ENCODE results near the gene GMFB. TPM values are rescaled to one million over a fixed set of nuclear protein-coding genes. Genes with fewer than 3 reads are reported as not detected.
A peak's percentile ranks its signal among the peaks of the same experiment; 100 is the strongest.

Gene GMFB
- total RNA-seq, 1 experiment from 2014 or later: 85.2 TPM

- no peaks in the 10 kb centered on the region for H3F3A ChIP-seq (ENCODE audit: low read length, unreplicated experiment)
- no peaks in the 10 kb centered on the region for H4K20me1 ChIP-seq (ENCODE audit: low read length)
- peaks cover 51% of the 10 kb centered on the region for H3K79me2 ChIP-seq (ENCODE audit: low read length)
- H3K4me2 ChIP-seq (ENCODE audit: low read length): peak within 1 kb of the TSS; percentile 90
- H3K27ac ChIP-seq (ENCODE audit: low read length): no peak within 1 kb of the TSS
- peak within 1 kb of the TSS; percentile 83 for H3K9ac ChIP-seq (ENCODE audit: low read length)
- H3K27me3 ChIP-seq (ENCODE audit: low read length): no peaks in the 10 kb centered on the region
- peak; percentile 97 for ATAC-seq
- no peaks in the 10 kb centered on the region for H3K9me2 ChIP-seq (replicated peaks; ENCODE audit: low read length)
- peaks cover 10% of the 10 kb centered on the region; the same call in 1 of the 2 replicates for H3K36me3 ChIP-seq (ENCODE audit: low read depth, low read length)
- peak within 1 kb of the TSS; percentile 99 for H2AFZ ChIP-seq (ENCODE audit: low read length)
- no peaks in the 10 kb centered on the region for H3K9me3 ChIP-seq (ENCODE audit: low read length)
- no peak for TF ChIP-seq EZH2 (IDR thresholded peaks at IDR 0.05; ENCODE audit: low read length, unreplicated experiment)
- TF ChIP-seq CTCF (conservative IDR thresholded peaks at IDR 0.05; ENCODE audit: low read depth, low read length): peak; percentile 67
- ChIA-PET CTCF (interaction anchor here (0.6 to 2.2 kb wide), 17 partner anchors 17 to 625 kb away, joined by 3 to 15 read pairs (median 3); partner anchors contain the start of genes GCH1 and GMFB), POLR2A (ENCODE audit: unreplicated experiment) (interaction anchor here (0.5 to 1.8 kb wide), 20 partner anchors 20 to 1718 kb away, joined by 3 to 23 read pairs (median 4); partner anchors contain the start of genes CDKN3, DDHD1 and GMFB)
- peak; percentile 100 for DNase-seq
- no TSS peak for BruUV-seq (replicated peaks)
- H3K4me1 ChIP-seq (ENCODE audit: insufficient read depth, low read length): peaks cover 19% of the 10 kb centered on the region
- peak within 1 kb of the TSS; percentile 89 for H3K4me3 ChIP-seq (ENCODE audit: low read length)
- intact Hi-C loops (cut with micrococcal nuclease): loop anchor here (1.0 to 10.0 kb wide), 6 partner anchors 22 to 475 kb away; partner anchors contain the start of gene GMFB
Observed at GRCh38 chr14:54509546-54510501, 21.0 kb upstream of the GMFB start, which contains the start of gene CGRRF1. TSS of gene CGRRF1 (plus strand) at chr14:54509906. CDS start at chr14:54509960, 54 bp downstream.

GRCh38 chr14:54503486-54503885, 14.7 kb upstream of the GMFB start:
- no peaks in the 10 kb centered on the region for H4K20me1 ChIP-seq (ENCODE audit: low read length)
- peak; percentile 88 for DNase-seq
- CTCF ChIA-PET: no interaction called here
- H3K4me3 ChIP-seq (ENCODE audit: low read length): no peak overlapping the region
- H3K9me3 ChIP-seq (ENCODE audit: low read length): no peaks in the 10 kb centered on the region
- H3K79me2 ChIP-seq (ENCODE audit: low read length): no peaks in the 10 kb centered on the region
- TF ChIP-seq CTCF (conservative IDR thresholded peaks at IDR 0.05; ENCODE audit: low read depth, low read length) (peak; percentile 92), EZH2 (IDR thresholded peaks at IDR 0.05; ENCODE audit: low read length, unreplicated experiment) (no peak), EZH2phosphoT487 (IDR thresholded peaks at IDR 0.05; ENCODE audit: borderline replicate concordance, low read length) (no peak)
- peak; percentile 95 for ATAC-seq
- intact Hi-C loops (cut with micrococcal nuclease): loop anchor here (1.0 to 10.0 kb wide), 3 partner anchors 271 to 481 kb away; no protein-coding TSS in a partner anchor
- H3F3A ChIP-seq (ENCODE audit: low read length, unreplicated experiment): no peaks in the 10 kb centered on the region
- peak overlapping the region; percentile 69 for H2AFZ ChIP-seq (ENCODE audit: low read length)
- 0 out of 2 replicates have a peak, but pooled peaks cover 4% of the 10 kb centered on the region for H3K4me1 ChIP-seq (ENCODE audit: insufficient read depth, low read length)
- no peak overlapping the region for H3K27ac ChIP-seq (ENCODE audit: low read length)
- H3K27me3 ChIP-seq (ENCODE audit: low read length): no peaks in the 10 kb centered on the region
- no peaks in the 10 kb centered on the region for H3K36me3 ChIP-seq (ENCODE audit: low read depth, low read length)
- no TSS peak for BruUV-seq (replicated peaks)
- POLR2A ChIA-PET (ENCODE audit: unreplicated experiment): no interaction called here
- H3K9me2 ChIP-seq (replicated peaks; ENCODE audit: low read length): no peaks in the 10 kb centered on the region
- H3K9ac ChIP-seq (ENCODE audit: low read length): no peak overlapping the region
- H3K4me2 ChIP-seq (ENCODE audit: low read length): 0 out of 2 replicates have a peak overlapping the region, but pooled peaks have one; percentile 2
